ENCODE measurements around the gene RAPGEF4. TPM values are rescaled to one million over a fixed set of nuclear protein-coding genes. Genes with fewer than 3 reads are reported as not detected.

RAPGEF4 gene
- total and polyA plus RNA-seq, 2 of the 13 experiments (the other 11 are each of a cell fraction or from before 2014, with no cell fraction given) = 0.78 to 0.91 TPM

- TF ChIP-seq ZZZ3 (CRISPR knock-in tag; IDR thresholded peaks at IDR 0.05; ENCODE audit: borderline replicate concordance) = 0 out of 2 replicates have a peak, but pooled peaks have one; percentile 55
- peak; percentile 75 for TF ChIP-seq FOXA3 (CRISPR knock-in tag; IDR thresholded peaks at IDR 0.05)
- TF ChIP-seq ZNF720 (CRISPR knock-in tag; IDR thresholded peaks at IDR 0.05) = no peak
- no peak for TF ChIP-seq HNF1A (IDR thresholded peaks at IDR 0.05; ENCODE audit: low read depth)
- TF ChIP-seq HNF1A (CRISPR knock-in tag; IDR thresholded peaks at IDR 0.05; ENCODE audit: borderline replicate concordance) = peak; percentile 51; the same call in 1 of the 2 replicates
- peak; percentile 64 for TF ChIP-seq ASH2L (IDR thresholded peaks at IDR 0.05; ENCODE audit: insufficient read length, low read depth, low read length)
- 0 out of 2 replicates have a peak, but pooled peaks have one; percentile 71 for TF ChIP-seq ZNF558 (CRISPR knock-in tag; IDR thresholded peaks at IDR 0.05; ENCODE audit: borderline replicate concordance)
- TF ChIP-seq ZNF33B (CRISPR knock-in tag; IDR thresholded peaks at IDR 0.05) = 0 out of 2 replicates have a peak, but pooled peaks have one; percentile 75
- 0 out of 2 replicates have a peak, but pooled peaks have one; percentile 34 for TF ChIP-seq ZNF777 (CRISPR knock-in tag; IDR thresholded peaks at IDR 0.05)
- peak; percentile 35; the same call in 1 of the 2 replicates for TF ChIP-seq NFKBIZ (CRISPR knock-in tag; IDR thresholded peaks at IDR 0.05)
- peak; percentile 84; the same call in 1 of the 2 replicates for TF ChIP-seq FOXK1 (CRISPR knock-in tag; IDR thresholded peaks at IDR 0.05; ENCODE audit: borderline replicate concordance, low read depth)
- no peak for TF ChIP-seq FLYWCH1 (CRISPR knock-in tag; IDR thresholded peaks at IDR 0.05)
- TF ChIP-seq ZNF362 (CRISPR knock-in tag; IDR thresholded peaks at IDR 0.05; ENCODE audit: borderline replicate concordance) = peak; percentile 44; the same call in 1 of the 2 replicates
- peak; percentile 50; the same call in 1 of the 2 replicates for TF ChIP-seq TFE3 (CRISPR knock-in tag; IDR thresholded peaks at IDR 0.05)
- TF ChIP-seq HINFP (CRISPR knock-in tag; IDR thresholded peaks at IDR 0.05; ENCODE audit: low read depth) = peak; percentile 78; the same call in 1 of the 2 replicates
- TF ChIP-seq ZSCAN29 (CRISPR knock-in tag; conservative IDR thresholded peaks at IDR 0.05) = 0 out of 2 replicates have a peak, but pooled peaks have one; percentile 75
- TF ChIP-seq ISL2 (CRISPR knock-in tag; IDR thresholded peaks at IDR 0.05) = peak; percentile 61
- TF ChIP-seq ZBTB43 (CRISPR knock-in tag; conservative IDR thresholded peaks at IDR 0.05) = peak; percentile 57; the same call in 1 of the 2 replicates
Measured at GRCh38 chr2:172726172-172726735, 9.4 kb upstream of the RAPGEF4 start (continued).

Data from HepG2 (cell line).